ENCODE measurements around the gene THAP10. TPM values are rescaled to one million over a fixed set of nuclear protein-coding genes. Genes with fewer than 3 reads are reported as not detected.
A peak's percentile ranks its signal among the peaks of the same experiment; 100 is the strongest.

THAP10 gene
- not detected for total RNA-seq
- 0.09 TPM for total RNA-seq (2013)

DNA sequence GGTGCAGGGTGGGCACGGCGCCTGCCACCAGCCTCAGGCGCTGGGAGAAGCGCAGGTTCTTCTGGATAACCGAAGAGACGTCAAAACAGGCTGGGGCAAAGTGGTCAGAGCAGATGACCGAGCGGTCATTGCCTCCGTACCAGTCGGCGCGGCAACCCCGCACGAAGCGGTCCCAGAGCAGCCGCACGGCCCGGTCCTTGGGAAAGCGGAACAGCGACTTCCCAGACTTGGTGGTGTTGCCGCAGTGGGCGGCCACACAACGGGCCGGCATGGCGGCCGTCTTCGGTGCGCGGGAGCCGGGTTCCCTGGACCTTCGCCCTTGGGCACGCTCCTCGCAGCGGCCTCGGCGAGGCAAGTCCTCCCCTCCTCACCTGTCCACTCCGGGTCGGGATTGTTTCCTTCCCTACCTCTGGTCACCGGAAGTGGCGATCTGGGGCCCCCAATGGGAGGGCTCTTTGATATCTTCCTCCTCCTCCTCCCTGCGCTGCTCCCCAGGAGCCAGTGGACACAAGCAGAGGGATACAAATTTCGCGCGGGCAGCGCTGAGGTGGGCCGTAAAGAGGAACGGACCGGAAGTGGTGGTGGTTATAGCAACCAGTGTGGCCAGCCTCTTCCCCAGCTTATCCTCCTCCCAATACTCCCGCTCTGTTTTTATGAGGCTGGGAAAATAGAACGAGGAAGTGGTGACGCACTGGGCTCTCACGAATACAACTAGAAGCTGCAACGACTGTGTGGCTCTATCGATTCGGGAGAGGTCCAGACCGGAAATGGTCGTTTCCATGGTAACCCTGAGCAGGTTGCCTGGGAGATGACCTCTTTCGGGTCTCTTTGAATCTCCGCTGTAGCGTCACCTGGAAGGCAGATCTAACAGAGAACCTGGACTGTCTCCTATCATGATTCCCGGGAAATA lies at the start of gene THAP10, which contains the start of gene LRRC49:
THAP10 (minus strand) TSS at position 432 of the 910 bp plus-strand sequence; CDS start at position 271, 161 bp downstream.
LRRC49 (plus strand) TSS at position 825 of the 910 bp plus-strand sequence; CDS start at position 894, 69 bp downstream.
- peak within 1 kb of the TSS; percentile 91 for H3K4me3 Mint-ChIP-seq
- no peaks in the 10 kb centered on the region for H3K9me3 Mint-ChIP-seq
- Histone ChIP-seq H3K27me3 (ENCODE audit: control insufficient read depth, insufficient read depth, low read length) (peaks cover 7% of the 10 kb centered on the region), H3K4me3 (ENCODE audit: low read length) (peak within 1 kb of the TSS; percentile 37), H3K9me3 (ENCODE audit: control insufficient read depth, insufficient read depth, low read length) (no peaks in the 10 kb centered on the region), H3K4me1 (ENCODE audit: control insufficient read depth, insufficient read depth, low read length) (peaks cover 16% of the 10 kb centered on the region), H3K36me3 (ENCODE audit: control insufficient read depth, insufficient read depth, low read length) (no peaks in the 10 kb centered on the region), H3K27ac (ENCODE audit: low read length) (no peak within 1 kb of the TSS)
- intact Hi-C loops (cut with micrococcal nuclease), result no loop called here
- H3K4me1 Mint-ChIP-seq, result peaks cover 10 to 19% of the 10 kb centered on the region in 2 donors
- peak in 1 of 2 donors; percentile 59 for DNase-seq
- H3K36me3 Mint-ChIP-seq, result no peaks in the 10 kb centered on the region
- peak within 1 kb of the TSS in 1 of 2 donors; percentile 79 for H3K27ac Mint-ChIP-seq
- peak; percentile 52 to 72 (median 60) for ATAC-seq
- 2% methylated on average over 55 of the region's 61 CpGs for WGBS (ENCODE audit: insufficient coverage)
- TF ChIP-seq, protein P1, sequence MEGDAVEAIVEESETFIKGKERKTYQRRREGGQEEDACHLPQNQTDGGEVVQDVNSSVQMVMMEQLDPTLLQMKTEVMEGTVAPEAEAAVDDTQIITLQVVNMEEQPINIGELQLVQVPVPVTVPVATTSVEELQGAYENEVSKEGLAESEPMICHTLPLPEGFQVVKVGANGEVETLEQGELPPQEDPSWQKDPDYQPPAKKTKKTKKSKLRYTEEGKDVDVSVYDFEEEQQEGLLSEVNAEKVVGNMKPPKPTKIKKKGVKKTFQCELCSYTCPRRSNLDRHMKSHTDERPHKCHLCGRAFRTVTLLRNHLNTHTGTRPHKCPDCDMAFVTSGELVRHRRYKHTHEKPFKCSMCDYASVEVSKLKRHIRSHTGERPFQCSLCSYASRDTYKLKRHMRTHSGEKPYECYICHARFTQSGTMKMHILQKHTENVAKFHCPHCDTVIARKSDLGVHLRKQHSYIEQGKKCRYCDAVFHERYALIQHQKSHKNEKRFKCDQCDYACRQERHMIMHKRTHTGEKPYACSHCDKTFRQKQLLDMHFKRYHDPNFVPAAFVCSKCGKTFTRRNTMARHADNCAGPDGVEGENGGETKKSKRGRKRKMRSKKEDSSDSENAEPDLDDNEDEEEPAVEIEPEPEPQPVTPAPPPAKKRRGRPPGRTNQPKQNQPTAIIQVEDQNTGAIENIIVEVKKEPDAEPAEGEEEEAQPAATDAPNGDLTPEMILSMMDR (IDR thresholded peaks at IDR 0.05), result no peak
- H3K27me3 Mint-ChIP-seq (ENCODE audit: low read depth in 2 of 2), result peaks cover 17 to 38% of the 10 kb centered on the region in 2 donors

DNA sequence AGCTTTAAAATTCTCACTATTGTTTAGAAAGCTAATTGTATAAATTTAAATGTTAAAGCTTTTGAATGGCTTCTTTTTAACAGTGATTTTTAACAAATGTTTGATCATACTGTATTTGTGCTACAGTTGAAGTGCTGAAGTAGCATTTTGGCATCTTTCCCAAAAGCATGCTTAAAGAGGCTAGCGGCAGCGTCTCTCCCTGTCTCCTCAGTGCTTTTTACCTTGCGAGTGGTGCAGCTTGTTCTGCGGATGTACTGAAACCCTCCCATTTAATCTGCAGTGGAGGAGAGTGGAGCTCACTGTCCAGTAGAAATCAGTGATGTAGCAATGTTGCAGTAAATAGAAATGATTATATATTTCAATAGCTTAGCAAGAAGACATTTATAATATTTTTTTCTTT lies 44.1 kb upstream of the THAP10 start:
- DNase-seq (no peak), ATAC-seq (no peak)
- peaks cover 2 to 36% of the 10 kb centered on the region in 2 donors for H3K27me3 Mint-ChIP-seq (ENCODE audit: low read depth in 2 of 2)
- H3K36me3 Mint-ChIP-seq, result no peaks in the 10 kb centered on the region
- Histone ChIP-seq H3K27me3 (ENCODE audit: control insufficient read depth, insufficient read depth, low read length) (peaks cover 2% of the 10 kb centered on the region), H3K4me1 (ENCODE audit: control insufficient read depth, insufficient read depth, low read length) (no peaks in the 10 kb centered on the region), H3K27ac (ENCODE audit: low read length) (no peak overlapping the region), H3K4me3 (ENCODE audit: low read length) (no peak overlapping the region), H3K9me3 (ENCODE audit: control insufficient read depth, insufficient read depth, low read length) (no peaks in the 10 kb centered on the region), H3K36me3 (ENCODE audit: control insufficient read depth, insufficient read depth, low read length) (no peaks in the 10 kb centered on the region)
- no peaks in the 10 kb centered on the region for H3K4me1 Mint-ChIP-seq
- TF ChIP-seq, protein P1 (IDR thresholded peaks at IDR 0.05), result no peak
- 100% methylated on average over 3 of the region's 4 CpGs for WGBS (ENCODE audit: insufficient coverage)
- H3K4me3 Mint-ChIP-seq, result no peak overlapping the region
- no peaks in the 10 kb centered on the region for H3K9me3 Mint-ChIP-seq
- intact Hi-C loops (cut with micrococcal nuclease), result no loop called here
- H3K27ac Mint-ChIP-seq, result no peak overlapping the region

DNA sequence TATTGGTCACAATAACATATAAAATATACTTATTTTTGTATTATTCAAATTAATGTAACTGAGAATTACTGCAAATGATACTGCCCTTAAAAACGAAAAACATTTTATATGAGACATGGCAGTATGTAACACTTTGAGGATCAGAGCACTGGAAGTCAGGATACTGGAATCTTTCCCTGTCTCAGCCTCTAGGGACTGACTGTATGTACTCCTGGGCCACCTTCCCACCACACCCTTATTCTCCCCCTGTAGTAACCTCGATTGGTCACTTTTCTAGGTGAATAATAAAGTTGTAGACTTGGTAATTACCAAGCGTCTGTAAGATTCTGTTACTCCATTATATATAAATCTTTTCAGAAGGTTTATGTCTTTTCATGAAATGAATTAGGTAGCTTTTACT lies 43.4 kb upstream of the THAP10 start:
- Histone ChIP-seq H3K4me1 (ENCODE audit: control insufficient read depth, insufficient read depth, low read length) (no peaks in the 10 kb centered on the region), H3K27ac (ENCODE audit: low read length) (no peak overlapping the region), H3K9me3 (ENCODE audit: control insufficient read depth, insufficient read depth, low read length) (no peaks in the 10 kb centered on the region), H3K4me3 (ENCODE audit: low read length) (no peak overlapping the region), H3K36me3 (ENCODE audit: control insufficient read depth, insufficient read depth, low read length) (no peaks in the 10 kb centered on the region), H3K27me3 (ENCODE audit: control insufficient read depth, insufficient read depth, low read length) (peaks cover 2% of the 10 kb centered on the region)
- H3K9me3 Mint-ChIP-seq, result no peaks in the 10 kb centered on the region
- H3K27ac Mint-ChIP-seq, result no peak overlapping the region
- no peak overlapping the region for H3K4me3 Mint-ChIP-seq
- TF ChIP-seq, protein P1 (IDR thresholded peaks at IDR 0.05), result no peak
- no peaks in the 10 kb centered on the region for H3K36me3 Mint-ChIP-seq
- H3K4me1 Mint-ChIP-seq, result no peaks in the 10 kb centered on the region
- 83% methylated on average over 1 of the region's 3 CpGs for WGBS (ENCODE audit: insufficient coverage)
- ATAC-seq (no peak), DNase-seq (no peak)
- H3K27me3 Mint-ChIP-seq (ENCODE audit: low read depth in 2 of 2), result peaks cover 4 to 42% of the 10 kb centered on the region in 2 donors
- intact Hi-C loops (cut with micrococcal nuclease), result no loop called here
